GM19193 (cell line): Measurements from ENCODE around the gene PCK2.

Experiments
- POLR2A ChIP-seq: IDR thresholded peaks from 4 replicates; pipeline ENCODE4 v1.6.1; 2011; ENCODE audit not compliant: insufficient read depth, insufficient read length; ENCODE audit errors: extremely low read depth

PCK2 gene

DNA sequence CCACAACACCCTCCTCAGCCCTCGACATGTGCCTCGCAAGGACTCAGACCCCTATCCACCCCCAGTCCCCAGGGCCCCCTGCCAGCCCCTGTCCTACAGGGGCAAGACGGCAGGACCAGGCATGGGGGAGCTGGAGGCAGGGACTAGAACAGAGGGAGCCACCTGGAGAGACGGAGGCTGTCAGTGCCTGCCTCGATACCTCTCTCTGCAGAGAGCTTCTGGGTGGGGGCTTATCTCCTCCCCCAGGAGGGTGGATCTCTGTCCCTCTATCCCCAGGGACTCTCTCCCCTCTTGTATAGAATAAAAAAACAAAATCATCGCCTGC, 24.7 kb upstream of the PCK2 start:
- no peak for TF ChIP-seq POLR2A

DNA sequence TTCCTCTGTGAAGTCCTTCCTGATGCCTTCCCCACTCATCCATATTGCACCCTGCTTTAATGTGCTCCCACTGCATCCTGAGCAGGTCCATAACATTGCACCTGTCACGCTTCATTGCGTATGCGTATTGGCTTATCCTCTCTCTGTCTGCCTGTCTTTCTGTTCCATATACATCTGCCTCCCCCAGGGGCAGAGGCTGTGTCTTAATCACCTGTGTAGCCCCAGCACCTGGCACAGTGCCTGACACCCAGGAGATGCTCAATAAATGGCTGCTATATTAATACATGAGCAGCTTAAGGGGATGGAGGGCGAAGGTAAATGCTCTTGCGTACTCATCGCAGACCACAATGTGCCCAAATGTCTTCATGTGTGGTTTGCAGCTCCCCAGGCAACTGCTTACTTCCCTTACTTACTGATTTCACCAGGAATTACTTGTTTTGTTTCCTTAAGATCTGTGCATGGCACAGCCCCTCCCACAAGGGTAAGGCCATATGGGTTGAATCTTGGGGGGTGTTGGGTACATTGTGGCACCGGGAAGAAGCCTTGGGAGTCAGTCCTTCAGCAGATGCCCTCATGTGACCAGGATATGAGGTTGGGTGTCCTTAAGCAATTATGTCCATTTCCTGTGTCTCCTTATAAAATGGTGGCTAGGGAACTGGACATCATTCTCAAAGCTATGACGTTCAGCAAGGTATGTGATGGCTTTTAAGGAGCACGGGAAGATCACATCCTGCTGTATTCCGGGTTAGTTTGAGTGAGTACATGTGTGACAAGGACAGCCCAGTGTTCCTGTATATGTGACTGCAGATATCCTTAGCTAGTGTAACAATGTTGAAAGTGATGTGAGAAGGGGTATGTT, 23.6 kb upstream of the PCK2 start:
- TF ChIP-seq POLR2A = no peak

DNA sequence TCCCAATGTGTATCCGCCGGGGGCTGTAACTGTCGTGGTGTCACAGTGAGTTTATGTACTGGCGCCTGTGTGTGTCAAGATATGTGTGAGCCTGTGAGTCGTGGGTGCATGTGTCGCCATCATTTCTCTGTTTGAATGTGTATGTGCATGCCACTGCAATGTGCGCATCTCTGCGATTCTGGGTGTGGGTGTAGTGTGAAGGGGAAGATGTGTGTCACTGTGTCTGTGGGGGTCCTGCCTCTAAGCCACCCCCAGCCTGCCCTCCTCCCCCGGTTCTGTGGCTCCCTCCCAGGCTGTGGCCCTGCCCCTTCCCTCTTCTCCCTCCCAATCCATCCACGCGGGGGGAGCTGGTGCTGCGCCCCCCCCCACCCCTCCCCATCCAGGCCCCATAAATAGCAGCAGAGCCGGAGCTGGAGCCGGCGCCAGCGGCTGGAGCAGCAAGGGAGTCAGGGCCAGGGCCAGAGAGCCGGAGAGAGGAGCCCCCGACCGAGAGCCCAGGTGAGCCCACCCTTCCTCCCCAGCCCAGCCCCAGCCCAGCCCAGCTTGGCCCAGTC, 22.9 kb upstream of the PCK2 start, which contains the start of gene CPNE6:
Gene CPNE6 (plus strand): TSS at position 419 of the 554 bp plus-strand sequence. CDS start 1,375 bp downstream, outside the sequence.
- no peak for TF ChIP-seq POLR2A

DNA sequence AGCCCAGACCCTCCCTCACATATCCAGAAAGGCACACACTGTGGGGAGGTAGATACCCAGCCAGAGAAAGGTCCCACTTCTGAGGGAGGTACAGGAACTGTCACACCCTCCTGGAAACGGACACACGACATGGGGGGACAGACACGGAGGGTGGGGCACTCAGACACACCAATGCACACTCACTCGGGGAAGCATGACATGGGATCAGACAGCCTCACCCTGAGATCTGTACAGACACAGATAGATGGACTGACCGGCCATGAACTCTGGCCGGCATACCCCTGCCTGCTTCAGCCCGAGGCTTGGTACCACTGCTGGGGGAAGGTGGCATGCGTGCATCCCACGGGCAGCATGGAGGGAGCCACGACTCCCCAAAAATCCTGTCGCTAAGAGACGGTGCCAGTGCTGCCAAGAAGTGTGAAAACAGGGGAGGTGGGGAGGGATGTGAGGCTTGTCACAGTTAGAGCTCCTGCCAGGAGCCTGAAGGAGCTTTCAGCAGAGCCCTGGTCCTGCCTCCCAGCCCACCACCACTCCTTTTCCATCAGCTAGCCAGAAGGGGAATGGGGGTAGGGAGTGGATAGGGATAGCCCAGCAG, 22.2 kb upstream of the PCK2 start:
- TF ChIP-seq POLR2A = no peak

DNA sequence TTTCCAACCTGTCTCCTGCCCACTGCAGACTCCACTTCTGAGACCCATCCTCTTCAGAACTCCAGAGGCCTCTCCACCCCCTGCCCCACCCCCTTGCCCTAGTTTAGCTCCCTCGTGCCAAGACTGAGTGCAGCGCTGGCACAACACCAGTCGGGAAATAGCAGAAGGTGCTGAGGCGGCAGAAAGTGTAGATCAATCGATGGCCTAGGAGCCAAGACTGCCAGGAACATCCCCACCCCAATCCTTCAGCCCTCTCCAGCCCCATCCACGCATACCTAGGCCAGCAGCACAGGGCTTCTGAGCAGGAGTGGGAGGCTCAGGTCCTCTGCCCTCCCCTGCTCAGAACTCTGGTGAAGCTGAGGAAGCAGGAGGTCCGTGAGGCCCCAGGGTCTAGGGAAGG, 21.7 kb upstream of the PCK2 start:
- no peak for TF ChIP-seq POLR2A

DNA sequence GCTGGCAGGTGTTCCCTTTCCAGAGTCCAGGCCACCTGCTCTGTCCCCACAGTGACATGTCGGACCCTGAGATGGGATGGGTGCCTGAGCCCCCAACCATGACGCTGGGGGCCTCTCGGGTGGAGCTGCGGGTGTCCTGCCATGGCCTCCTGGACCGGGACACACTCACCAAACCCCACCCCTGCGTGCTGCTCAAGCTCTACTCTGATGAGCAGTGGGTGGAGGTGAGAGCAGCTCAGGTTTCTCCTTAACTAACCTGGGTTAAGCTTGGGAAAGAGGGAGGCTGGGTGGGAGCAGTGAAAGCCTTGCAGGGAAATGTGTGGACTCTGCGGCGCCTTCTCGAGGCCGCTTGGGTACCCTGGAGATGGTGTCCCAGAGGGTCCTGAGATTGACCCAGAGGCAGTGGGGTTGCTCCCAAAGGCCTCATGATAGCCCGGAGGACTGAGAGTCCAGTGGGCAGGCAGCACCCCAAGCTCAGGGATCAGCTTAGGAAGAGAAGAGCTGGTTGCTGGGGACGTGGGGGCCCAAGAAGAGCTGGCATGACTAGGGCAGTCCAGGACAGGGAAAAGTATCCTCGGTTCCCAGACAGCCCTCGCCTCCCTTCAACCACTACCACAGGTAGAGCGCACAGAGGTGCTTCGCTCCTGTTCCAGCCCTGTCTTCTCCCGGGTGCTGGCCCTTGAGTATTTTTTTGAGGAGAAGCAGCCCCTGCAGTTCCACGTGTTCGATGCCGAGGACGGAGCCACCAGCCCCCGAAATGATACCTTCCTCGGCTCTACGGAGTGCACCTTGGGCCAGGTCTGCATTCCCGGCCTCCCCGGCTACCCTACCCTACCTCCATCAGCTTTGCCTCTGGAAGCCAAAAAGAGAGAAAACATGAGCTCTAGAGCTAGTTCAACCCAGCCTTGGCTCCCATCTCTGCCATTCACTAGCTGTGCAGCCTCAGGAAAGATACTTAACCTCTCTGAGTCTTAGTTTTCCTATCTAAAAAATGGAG, 20.9 kb upstream of the PCK2 start:
- TF ChIP-seq POLR2A = no peak

DNA sequence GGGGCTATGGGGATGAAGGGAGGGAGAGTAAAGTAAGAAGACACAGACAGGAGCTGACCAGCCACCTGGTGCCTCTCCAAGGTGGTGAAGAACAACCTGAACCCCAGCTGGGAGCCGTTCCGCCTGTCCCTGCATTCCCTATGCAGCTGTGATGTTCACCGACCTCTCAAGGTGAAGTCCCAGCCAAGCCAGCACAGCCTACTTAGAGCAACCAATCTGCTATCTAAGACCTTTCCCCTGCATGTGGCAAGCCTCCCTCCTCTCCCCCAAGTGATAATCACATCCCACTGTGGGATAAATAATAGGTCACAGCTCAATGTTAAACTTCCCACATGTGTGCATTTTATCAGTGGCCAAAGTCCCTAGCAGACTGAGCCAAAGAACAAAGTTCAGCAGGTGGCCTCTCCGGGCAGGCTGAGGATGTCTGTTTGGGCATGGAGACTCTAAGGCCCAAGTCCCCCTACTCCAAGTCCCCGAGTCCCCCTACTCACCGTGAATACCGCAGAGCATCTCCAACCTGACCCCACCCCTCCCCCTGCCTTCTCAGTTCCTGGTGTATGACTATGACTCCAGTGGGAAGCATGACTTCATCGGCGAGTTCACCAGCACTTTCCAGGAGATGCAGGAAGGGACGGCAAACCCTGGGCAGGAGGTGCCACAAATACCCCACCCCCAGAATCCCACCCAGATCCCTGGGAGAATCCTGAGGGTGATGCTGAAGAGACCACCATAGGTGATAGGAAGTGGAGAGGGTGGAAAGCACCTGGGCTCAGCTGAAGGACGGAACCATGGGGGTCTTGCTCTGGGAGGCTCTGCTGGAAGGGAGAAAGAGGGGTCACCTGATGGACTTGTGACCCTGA, 19.3 kb upstream of the PCK2 start:
- no peak for TF ChIP-seq POLR2A

DNA sequence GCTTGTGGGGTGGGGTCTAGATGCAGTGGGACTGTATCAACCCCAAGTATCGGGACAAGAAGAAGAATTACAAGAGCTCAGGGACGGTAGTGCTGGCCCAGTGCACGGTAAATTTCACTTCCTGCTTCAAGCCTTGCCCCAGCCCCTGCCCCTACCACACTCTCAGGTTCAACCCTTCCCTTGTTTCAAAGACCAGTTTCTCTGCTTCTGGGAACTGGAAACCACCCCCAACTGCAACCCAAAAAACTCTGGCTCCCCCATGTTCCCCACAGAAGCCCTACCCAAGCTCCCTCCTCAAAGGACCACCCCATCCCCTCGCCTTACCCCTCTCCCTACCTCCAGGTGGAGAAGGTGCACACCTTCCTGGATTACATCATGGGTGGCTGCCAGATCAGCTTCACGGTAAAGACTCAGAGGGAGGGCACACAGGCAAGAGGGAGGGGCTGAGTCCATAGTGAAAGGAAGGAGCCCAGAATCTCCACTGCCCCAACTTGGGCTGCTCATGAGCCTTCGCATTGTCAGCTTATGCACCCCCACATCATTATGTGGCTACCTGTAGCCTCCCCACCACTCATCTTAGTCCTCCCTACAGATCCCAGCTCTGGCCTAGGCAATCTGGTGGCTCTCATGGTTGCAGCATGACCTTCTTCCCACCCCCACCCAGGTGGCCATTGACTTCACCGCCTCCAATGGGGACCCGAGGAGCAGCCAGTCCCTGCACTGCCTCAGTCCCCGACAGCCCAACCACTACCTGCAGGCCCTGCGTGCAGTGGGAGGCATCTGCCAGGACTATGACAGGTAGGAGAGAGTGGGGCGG, 18.4 kb upstream of the PCK2 start:
- no peak for TF ChIP-seq POLR2A

DNA sequence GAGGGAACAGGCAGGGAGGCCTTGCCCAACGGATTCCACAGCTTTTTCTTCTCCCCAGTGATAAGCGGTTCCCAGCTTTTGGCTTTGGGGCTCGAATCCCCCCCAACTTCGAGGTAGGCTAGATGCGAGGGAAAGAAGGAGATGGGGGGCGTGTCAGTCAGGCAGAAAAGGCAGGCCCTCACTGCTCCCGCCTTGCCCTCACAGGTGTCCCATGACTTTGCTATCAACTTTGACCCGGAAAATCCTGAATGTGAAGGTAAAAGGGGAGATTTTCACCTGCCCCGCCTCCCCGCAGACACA, 17.9 kb upstream of the PCK2 start:
- TF ChIP-seq POLR2A = no peak

DNA sequence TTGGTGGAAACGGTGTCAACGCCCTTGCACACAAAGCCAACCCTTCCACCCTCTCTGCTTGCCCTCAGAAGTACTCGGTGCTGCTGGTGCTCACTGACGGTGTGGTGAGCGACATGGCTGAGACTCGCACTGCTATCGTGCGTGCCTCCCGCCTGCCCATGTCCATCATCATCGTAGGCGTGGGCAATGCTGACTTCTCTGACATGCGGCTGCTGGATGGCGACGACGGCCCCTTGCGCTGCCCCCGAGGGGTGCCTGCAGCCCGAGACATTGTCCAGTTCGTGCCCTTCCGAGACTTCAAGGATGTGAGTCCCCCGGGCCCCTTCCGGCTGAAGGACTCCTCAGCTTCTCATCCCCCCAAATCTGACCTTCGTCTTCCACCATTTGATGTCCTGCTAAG, 17.0 kb upstream of the PCK2 start:
- TF ChIP-seq POLR2A = no peak

DNA sequence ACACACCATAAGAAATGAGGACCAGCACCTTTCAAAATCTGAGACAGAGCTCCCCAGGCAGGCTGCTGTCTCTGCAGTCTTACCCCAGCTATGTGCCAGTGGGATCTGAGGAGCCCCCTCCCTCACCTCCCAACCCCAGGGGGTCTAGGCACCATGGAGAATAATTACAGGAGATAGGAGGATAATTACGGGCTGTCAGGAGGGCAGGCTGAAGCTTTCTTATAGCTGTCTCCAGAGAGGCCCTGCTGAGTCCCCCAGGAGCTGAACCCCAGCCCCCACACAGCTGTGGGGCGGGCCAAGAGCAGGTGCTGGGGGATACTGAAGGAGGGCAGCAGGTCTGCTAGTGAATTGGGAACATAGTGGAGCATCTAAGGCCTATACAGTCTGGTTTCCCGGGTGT, 16.0 kb upstream of the PCK2 start:
- TF ChIP-seq POLR2A = no peak

DNA sequence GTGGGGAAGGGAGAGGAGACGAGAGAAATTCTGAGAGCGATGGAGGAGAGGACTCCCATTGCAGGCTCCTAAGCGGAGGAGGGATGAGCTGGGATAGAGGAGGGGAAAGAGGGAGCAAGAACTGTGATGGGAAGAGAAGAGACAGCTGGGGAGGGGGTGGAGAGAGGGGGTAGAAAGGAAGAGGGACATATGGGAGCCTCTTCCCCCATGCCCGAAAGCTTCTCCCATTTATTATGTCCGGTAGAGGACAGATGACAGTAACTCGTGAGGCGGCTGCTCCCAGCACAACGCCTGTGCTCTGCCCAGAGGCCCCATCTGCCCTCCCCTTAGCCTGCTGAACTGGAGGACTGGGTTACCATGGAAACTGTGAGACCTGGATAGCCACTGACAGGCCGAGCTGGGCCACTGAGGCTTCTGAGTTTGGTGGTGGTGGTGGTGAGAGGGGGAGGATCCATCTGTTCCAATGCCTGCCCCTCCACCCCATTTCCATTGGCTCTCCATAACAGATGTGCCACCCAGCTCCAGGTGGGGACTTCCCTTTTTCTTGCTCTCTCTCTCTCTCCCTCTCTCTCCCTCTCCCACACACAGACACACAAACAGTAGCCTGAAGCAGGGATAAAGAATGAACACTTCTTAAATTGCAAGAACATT, 14.5 kb upstream of the PCK2 start:
- TF ChIP-seq POLR2A = no peak

DNA sequence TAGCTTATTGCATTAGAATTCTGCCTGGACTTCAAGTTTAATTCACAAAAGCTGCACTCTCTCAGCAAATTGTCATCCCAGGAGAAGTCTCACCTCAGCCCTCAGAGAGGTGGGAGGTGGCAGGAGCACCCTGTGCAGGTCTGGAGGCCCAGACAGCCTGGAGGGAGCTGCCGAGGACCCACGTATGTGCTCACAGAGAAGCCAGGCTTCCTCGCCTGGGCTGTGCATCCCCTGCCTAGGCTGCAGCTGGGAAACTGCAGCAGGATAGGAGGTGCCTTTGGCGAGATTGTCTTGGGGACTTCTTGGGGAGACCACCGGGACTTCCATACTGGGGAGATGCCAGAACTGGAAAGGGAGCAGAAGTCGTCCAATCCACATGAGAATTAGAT, 14.0 kb upstream of the PCK2 start:
- TF ChIP-seq POLR2A = no peak
